Measurements from ENCODE around the gene KRTAP12-3.
"Not testable (repeated sequence)": the region's sequence is repeated elsewhere in the genome, so short reads cannot be mapped to it uniquely, and the experiment has no call there.

KRTAP12-3 gene

GRCh38 chr21:44657635-44658540 is at the start of gene KRTAP12-3:
Gene KRTAP12-3, plus strand, starts transcription at chr21:44657932. Its CDS starts 48 bp downstream, at chr21:44657980.
- intact Hi-C loops (cut with DNase I) = no loop called here
- peak in 1 of 10 donors; percentile 24 for DNase-seq

- intact Hi-C loops (cut with DNase I) = no loop called here
- DNase-seq = no peak
These were observed 48.5 kb upstream of the KRTAP12-3 start for GRCh38 chr21:44609193-44609592.

- intact Hi-C loops (cut with DNase I) = not testable (repeated sequence)
- peak in 1 of 10 donors; percentile 62 for DNase-seq
These were observed 47.4 kb upstream of the KRTAP12-3 start for GRCh38 chr21:44610157-44610843.

- intact Hi-C loops (cut with DNase I) = no loop called here
- DNase-seq = peak in 2 of 10 donors; percentile 2 to 42
These were observed 46.2 kb upstream of the KRTAP12-3 start for GRCh38 chr21:44611551-44611950.

- intact Hi-C loops (cut with DNase I) = no loop called here
These were observed 45.7 kb upstream of the KRTAP12-3 start, which contains the start of gene KRTAP10-8 for GRCh38 chr21:44612029-44612486. Gene KRTAP10-8, plus strand, starts transcription at chr21:44612079. Its CDS starts 22 bp downstream, at chr21:44612101.

GRCh38 chr21:44612669-44613229 is 45.0 kb upstream of the KRTAP12-3 start:
- intact Hi-C loops (cut with DNase I) = no loop called here
- peak in 2 of 10 donors; percentile 39 to 71 for DNase-seq

More at GRCh38 chr21:44612029-44612486, 45.7 kb upstream of the KRTAP12-3 start, which contains the start of gene KRTAP10-8:
- DNase-seq = peak in 2 of 10 donors; percentile 24 to 75

GRCh38 chr21:44613386-44614155 is 44.2 kb upstream of the KRTAP12-3 start:
- intact Hi-C loops (cut with DNase I) = no loop called here
- peak in 2 of 10 donors; percentile 60 to 61 for DNase-seq

- intact Hi-C loops (cut with DNase I) = no loop called here
- peak in 2 of 10 donors; percentile 56 to 64 for DNase-seq
These were observed 43.5 kb upstream of the KRTAP12-3 start for GRCh38 chr21:44614161-44614631.

GRCh38 chr21:44614961-44615391 is 42.8 kb upstream of the KRTAP12-3 start:
- peak in 2 of 10 donors; percentile 39 to 65 for DNase-seq
- intact Hi-C loops (cut with DNase I) = no loop called here

GRCh38 chr21:44615466-44615865 is 42.3 kb upstream of the KRTAP12-3 start:
- intact Hi-C loops (cut with DNase I) = no loop called here
- peak in 1 of 10 donors; percentile 70 for DNase-seq

GRCh38 chr21:44615911-44616590 is 41.7 kb upstream of the KRTAP12-3 start:
- peak in 2 of 10 donors; percentile 50 to 62 for DNase-seq

GRCh38 chr21:44616591-44616926 is 41.2 kb upstream of the KRTAP12-3 start:
- peak in 2 of 10 donors; percentile 37 to 58 for DNase-seq
- intact Hi-C loops (cut with DNase I) = no loop called here

More at GRCh38 chr21:44615911-44616590, 41.7 kb upstream of the KRTAP12-3 start:
- intact Hi-C loops (cut with DNase I) = no loop called here

- DNase-seq = peak in 1 of 10 donors; percentile 46
- intact Hi-C loops (cut with DNase I) = no loop called here
These were observed 40.6 kb upstream of the KRTAP12-3 start for GRCh38 chr21:44617071-44617501.

- intact Hi-C loops (cut with DNase I) = no loop called here
- peak in 1 of 10 donors; percentile 8 for DNase-seq
These were observed 39.2 kb upstream of the KRTAP12-3 start for GRCh38 chr21:44618504-44618903.

GRCh38 chr21:44618909-44619308 is 38.8 kb upstream of the KRTAP12-3 start:
- intact Hi-C loops (cut with DNase I) = no loop called here
- no peak for DNase-seq

- DNase-seq = no peak
- intact Hi-C loops (cut with DNase I) = no loop called here
These were observed 37.8 kb upstream of the KRTAP12-3 start for GRCh38 chr21:44619886-44620285.

GRCh38 chr21:44623575-44623974 is 34.2 kb upstream of the KRTAP12-3 start:
- no peak for DNase-seq
- intact Hi-C loops (cut with DNase I) = no loop called here

GRCh38 chr21:44625756-44626155 is 32.0 kb upstream of the KRTAP12-3 start:
- peak in 1 of 10 donors; percentile 18 for DNase-seq
- intact Hi-C loops (cut with DNase I) = no loop called here

- peak in 2 of 10 donors; percentile 45 to 57 for DNase-seq
- intact Hi-C loops (cut with DNase I) = no loop called here
These were observed 31.5 kb upstream of the KRTAP12-3 start for GRCh38 chr21:44626262-44626661.
